IPS-NIHi11 (cell line): ENCODE data around the gene UFD1.

Experiments
- DNase-seq: peaks from one replicate; pipeline ENCODE4 v3.0.0; 2012; ENCODE audit warnings: mixed read lengths, low spot score

Gene UFD1, protein sequence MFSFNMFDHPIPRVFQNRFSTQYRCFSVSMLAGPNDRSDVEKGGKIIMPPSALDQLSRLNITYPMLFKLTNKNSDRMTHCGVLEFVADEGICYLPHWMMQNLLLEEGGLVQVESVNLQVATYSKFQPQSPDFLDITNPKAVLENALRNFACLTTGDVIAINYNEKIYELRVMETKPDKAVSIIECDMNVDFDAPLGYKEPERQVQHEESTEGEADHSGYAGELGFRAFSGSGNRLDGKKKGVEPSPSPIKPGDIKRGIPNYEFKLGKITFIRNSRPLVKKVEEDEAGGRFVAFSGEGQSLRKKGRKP

DNA sequence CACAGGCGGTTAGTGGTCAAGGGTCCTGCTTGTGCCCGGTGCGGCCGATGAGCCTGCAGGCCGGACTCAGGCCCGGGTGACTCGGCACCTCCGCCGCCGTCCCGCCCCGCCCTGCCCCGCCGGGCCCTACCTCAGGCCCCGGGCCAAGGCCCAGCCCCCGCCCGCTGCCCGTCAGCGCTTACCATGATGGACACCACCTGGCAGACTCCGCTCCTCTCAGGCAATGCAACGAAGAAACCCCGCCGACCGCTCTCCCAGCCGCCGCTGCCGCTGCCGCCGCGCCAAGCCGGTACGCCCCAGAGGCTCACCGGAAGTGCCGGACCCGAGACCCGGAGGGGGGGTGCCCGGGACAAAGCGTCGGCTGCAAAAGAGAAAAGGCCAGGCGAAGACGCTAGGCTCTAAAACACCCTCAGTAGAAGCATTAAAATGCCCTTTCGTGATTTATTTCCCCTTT, at the start of gene UFD1:
TSS of gene UFD1 (minus strand) at position 293 of the 454 bp plus-strand sequence. CDS start at position 185, 108 bp downstream.
- DNase-seq, result peak; percentile 86

DNA sequence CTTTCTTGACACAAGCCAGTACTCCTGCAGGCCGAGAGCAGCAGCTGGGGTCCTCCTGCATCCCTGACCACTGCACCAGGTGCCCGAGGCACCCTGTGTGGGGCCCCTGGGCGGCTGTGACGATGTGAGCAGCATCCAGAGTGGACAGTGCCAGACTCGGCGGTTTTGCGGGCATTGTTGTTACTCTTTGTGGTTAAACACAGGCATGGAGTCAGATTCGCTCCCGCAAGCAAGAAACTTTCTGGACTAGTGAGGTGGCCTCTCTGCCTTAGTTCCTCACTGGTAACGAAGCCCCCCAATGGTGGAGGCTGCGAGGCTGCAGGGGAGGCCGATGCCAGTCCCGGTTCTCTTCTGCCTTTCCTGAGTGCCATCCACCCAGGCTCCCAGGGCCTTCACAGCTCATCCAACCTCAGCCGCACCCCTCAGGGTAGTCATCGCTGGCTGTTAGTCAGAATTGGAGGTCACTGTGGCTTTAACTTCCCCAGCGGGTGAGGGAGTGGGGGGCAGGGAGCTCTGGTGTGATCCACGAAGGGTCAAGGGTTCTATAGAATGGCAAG, 48.9 kb upstream of the UFD1 start:
- DNase-seq, result no peak

DNA sequence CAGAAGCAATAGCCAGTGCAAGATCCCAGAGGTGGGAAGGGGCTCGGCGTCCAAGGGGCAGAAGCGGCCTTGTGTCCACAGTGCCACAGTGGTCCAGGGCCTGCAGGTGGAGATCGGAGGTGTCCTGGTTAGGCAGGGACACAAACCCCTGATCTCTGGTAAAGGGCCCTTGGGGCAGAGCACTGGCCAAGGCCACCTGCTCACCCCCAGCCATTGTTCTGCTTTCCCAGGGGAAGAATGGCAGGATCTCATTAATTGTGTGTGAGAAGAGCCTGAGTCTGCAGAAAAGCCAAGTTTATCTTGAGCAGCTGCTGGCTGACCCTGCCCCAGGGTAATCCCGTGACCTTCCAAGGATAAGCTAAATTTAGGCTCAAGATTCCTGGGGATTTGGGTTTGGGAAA, 48.3 kb upstream of the UFD1 start:
- DNase-seq, result no peak

DNA sequence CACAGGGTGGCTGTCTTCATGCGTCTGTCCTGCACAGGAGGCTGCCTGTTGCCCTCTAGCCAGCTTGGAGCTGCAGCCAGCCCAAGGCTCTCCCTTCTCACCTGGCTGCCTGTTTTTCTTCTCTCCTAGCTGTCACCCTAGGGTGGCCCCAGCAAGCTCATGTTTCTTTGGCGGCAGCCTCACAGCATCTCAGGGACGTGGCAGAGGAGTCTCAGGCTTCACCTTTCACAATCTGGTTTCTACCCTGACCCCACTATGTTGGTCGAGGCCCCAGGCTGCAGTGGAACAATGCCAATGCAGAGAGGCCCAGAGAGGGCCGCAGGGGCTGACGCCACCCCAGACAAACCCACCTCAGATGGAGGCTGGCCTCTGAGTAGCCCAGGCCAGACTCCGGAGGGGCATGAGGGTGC, 47.7 kb upstream of the UFD1 start:
- no peak for DNase-seq

DNA sequence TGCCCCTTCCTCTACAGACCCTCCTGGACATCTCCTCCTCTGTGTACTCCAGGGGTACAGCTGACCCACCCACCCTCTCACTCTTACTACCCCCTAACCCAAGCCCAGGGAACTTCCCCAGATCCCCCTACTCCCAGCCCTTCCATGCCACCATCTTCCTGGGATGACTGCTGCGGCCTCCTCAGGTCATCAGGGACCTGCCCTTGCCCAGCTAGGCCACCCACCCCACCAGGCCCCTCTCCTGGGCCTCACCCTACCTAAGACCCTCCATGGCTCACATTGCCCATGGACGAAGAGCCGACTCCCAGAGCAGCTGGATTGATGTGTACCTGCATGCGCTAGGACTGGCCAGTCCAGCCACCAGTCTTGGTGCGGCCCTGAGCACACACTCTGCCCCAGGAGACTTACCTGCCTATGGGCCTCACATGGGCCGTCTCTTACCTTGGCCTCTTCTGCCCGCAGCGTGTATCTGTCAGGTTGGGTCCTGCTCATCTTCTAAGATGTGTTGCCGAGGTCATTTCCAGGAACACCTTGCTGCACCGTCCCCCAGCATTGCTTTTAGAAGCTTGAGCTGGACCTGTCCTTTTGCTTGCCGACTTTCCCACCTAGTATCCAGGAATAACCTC, 47.2 kb upstream of the UFD1 start:
- DNase-seq, result no peak

DNA sequence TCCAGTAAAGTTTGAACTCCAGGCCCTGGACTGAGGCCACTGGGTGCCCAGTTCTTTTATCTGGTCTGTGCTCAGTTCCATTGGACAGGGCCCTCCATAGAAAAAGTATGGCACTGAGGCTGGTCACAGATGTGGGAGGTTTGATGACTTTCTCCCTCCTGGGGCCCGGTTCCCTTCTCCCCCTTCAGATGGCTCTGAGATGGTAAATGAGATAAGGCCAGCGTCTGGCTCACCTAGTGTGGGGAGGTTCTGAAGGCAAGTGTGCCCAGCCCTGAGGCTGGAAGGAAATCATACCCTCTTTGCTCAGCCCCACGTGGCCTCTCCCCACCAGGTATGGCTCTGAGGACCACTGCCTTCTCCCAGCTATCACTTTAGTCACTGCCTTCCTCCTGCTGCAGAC, 46.7 kb upstream of the UFD1 start:
- DNase-seq, result no peak

DNA sequence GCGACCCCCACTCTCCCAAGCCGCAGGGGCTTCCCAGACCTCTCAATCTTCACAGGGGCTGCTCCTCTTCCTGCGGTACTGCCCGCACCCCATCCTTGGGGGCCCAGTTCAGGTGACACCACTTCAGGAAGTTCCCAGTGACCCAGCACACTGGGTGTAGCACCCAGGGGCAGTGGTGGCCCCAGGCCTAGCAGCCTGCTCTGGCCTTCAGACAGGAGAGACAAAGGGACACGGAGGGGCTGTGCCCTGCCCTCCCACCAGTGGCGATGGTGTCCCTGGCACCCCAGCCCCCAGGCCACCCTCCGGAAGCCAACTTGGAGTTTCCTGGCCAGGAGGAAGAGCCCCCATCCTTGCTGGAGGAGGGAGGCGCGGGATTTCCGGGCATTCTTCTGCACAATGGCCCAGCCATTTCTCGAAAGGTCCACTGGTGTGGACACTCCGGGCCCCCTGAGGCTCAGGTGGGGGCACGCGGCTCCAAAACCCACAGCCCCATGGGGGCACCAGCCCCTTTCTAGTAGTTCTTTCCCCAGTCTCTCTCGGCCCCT, 46.2 kb upstream of the UFD1 start:
- no peak for DNase-seq

DNA sequence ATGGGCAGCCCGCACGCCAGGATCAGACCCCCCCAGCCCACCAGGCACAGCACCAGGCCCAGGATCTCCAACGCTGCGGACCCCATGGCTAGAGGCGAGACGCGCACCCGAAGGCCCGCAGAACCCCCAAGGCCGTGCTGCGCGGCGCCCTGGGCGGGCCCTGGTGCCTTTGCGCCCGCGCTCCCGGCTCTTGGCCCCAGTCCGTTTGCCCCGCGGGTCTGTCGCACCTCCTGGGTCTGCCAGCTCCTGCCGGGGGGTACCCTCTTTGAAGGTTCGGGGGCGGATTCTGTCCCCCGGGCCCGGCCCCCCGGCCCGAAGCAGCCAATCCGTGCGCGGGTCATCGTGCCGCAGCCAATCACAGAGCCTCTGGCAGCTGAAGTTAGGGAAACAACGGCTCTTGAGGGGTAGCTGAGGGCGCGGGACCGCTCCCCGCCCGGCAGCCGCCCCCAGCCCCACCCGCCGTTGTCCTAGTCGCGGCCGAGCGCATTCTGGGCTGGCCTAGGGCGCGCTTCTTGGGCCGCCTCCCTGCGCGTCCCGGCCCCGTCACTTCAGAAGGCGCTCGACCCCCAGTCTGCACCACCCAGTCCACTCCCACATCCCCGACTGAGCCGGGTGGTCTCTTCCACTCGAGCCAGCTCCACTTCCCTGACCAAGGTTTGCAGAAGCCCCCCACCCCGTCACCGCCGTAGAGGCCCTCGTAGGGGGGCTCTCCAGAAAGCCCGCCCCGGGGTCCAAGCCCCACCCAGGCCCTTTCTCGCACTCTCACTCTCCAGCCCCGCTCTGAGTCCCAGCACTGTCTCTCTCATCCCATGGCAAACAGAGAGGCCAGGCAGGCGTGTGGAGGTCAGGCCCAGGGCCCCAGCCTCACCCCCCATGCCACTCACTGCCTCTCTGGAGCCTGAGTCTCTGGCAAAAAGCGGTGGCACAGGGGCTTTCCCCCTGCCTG, 45.5 kb upstream of the UFD1 start, which contains the start of gene CLDN5:
TSS of gene CLDN5 (minus strand) at position 241 of the 946 bp plus-strand sequence. CDS start at position 86, 155 bp downstream.
- peak; percentile 90 for DNase-seq

DNA sequence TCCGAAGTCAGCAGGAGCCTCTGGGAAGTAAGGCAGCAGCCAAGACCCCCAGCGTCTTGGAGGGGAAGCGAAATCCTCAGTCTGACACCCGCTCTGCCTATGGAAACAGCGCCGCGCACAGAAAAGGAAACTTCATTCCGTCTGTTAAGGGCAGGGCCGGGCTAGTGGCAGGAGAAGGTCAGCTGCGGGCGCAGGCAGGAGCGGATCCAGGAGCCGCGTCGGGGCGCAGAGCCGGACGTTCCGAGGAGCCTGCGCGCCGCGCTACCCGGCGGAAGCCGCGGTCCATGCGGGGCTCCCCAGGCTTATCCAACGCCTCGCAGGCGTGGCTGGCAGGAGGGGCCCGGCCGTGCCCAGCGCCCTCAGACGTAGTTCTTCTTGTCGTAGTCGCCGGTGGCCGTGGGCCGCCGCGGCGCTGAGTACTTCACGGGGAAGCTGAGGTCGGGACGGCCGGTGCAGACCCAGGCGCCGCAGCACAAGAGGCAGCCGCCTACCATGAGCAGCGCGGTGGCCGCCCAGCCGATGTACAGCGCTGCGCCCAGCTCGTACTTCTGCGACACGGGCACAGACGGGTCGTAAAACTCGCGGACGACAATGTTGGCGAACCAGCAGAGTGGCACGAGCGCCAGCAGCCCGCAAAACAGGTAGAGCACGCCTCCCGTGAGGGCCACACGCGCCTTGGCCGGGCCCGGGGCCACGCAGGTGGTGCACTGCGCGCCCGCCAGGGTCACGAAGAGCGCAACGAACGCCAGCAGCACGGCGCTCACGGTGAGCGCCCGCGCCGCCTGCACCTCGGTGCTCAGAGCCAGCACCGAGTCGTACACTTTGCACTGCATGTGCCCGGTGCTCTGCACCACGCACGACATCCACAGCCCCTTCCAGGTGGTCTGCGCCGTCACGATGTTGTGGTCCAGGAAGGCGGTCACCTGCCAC, 44.5 kb upstream of the UFD1 start:
- DNase-seq, result peak; percentile 76

DNA sequence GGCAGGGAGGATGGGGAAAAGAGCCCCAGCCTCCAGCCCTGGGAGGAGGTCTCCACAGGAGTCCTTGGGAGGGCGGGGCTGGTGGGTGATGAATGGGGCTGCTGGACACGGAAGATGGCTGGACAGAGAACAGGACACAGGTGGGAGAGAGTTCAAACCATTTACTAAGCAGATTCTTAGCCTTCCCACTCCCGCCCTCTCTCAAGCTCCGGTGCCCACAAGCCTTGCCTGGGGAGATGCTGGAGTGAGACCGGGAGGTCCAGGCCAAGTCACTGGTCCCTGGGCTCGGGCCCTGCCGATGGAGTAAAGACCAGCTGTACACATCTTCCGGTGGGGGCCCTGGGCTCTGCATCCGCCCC, 43.9 kb upstream of the UFD1 start:
- DNase-seq, result no peak

DNA sequence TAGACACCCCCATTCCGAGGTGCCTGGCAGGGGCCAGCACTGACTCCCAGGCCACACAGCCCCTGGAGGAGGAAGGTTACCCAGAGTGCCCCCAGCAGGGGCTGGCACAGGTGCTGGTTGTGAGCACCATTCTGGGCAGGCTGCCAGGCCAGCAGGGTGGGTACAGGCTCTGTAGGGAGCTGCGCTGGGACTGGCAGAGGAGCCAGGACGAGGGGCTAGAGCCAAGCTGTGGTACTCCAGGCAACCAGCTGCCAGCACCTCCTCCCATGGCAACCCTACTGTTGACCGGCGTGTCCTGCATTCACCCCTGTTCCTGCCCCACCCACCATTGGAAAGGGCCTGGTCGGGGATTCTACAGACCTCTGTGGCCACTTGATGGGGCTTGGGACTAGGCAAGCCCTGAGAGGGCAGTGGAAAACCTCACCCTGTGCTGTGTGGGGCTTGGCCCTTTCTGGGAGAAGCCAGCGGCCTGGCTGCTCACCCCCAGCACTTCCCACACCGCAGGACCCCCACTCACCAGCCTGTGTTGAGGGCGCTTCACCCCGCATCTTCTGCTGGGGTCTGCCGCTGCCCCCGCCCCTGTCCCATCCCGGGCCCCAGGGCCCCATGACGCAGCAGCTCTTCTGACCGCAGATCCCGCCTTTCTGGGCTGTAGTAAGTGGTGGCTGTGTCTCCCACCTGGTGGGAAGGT, 43.3 kb upstream of the UFD1 start:
- peak; percentile 40 for DNase-seq

DNA sequence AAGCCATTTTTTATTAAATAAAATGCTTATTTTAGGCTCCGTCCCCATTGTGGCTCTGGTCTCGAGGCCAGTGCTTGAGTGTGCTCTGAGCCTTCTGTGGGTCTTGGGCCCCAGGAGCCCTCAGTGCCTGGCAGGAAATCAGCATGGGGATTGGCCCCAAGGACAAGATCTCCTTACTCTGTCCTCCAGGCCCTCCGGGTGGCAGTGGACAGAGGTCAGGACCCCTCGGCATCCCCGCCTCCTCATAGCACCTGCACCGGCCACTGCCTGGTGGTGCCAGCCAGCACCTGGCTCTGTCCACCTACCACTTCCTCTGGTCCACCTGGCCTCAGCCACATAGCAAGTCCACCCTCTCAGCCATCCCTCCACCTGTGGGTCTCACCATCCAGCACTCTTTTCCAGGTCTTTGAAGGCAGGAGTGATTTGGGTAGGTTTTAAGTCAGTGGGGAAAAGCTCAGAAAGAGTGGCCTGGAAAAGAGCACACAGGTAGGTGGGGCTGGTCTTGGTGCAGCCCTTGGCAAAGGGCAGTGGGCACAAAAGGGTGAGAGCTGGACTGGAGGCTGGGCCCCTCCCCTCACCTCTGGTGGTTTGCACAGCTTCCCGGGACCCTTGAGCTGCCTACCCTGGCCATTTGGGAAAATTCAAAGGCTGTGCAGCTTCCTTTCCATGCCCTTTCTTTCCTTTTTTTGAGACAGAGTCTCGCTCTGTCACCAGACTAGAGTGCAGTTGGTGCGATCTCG, 41.7 kb upstream of the UFD1 start:
- peak; percentile 2 for DNase-seq

DNA sequence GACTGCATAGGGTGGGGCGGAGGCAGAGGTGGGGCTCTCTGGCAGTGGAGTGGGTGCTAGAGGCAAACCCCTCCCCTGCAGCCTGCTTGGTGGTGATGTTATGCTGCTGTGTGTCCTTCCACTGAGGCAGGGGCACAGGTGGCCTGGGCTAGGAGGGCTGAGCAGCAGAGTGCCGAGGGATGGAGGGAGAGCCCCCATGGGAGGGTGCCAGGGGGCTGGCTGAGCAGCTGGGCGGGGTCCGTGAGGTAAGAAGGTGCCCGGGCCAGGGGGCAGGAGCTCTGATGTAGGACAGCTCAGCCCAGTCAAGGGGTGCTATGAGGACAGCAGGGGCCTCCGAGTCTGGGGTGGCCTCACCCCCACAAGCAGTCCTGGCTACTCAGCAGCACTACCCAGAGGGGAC, 41.0 kb upstream of the UFD1 start:
- DNase-seq, result no peak

DNA sequence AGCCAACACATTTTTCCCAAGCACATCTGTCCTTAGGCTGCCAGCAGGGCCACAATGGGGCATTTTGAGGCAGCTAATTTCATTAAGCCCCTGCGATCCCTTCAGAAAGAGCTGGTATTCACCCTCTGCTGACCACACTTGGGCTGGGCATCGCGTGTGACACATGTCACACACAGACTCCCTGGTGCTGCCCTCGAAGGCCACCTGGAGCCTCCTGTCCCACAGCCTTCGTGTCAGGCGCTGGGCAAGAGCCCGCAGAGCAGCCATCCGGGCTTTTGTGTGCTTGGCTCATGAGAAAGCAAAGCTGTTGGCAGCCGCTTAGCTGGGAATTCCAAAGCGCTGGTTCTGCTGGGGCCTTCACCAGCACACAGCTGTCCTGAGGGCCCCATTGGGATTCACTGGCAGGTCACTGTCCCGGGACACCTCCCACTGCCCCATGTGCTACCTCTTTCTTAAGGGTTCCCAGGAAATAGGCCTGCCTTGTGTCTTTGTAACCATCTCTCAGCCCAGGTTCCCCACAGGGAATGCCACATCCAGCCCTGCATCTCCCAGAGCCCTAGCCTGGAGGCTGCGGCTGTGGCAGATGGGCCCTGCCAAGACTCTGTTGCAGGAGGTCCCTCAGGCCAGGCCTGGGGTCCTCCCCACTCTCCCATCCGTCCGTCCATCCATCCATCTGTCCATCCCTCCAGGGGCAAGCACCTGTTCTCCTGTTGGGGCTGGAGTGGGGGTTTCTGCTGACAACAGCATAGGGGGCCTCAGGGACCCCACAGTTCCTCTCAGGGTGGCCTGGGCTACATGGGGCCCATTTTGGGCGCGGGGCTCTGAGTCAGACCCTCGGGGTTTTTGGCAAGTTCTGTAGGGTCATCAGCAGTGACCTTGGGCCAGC, 40.3 kb upstream of the UFD1 start:
- no peak for DNase-seq

DNA sequence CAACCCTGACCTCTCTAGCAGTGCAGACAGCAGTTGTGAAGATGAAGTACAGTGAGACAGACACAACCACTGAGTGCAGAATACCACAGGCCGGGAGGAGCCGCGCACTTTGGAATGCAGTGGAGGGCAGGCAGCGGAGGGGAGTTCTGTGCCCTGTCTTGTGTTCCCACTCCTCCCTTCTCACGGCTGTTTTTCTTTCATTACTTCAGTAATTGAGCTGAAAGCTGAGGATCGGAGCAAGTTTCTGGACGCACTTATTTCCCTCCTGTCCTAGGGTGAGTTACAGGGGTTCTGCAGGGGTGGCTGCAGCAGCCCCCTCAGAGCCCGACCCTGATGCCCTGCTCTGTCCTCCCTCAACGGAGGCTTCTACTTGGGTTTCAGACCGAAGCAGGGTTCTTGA, 39.6 kb upstream of the UFD1 start:
- DNase-seq, result no peak

DNA sequence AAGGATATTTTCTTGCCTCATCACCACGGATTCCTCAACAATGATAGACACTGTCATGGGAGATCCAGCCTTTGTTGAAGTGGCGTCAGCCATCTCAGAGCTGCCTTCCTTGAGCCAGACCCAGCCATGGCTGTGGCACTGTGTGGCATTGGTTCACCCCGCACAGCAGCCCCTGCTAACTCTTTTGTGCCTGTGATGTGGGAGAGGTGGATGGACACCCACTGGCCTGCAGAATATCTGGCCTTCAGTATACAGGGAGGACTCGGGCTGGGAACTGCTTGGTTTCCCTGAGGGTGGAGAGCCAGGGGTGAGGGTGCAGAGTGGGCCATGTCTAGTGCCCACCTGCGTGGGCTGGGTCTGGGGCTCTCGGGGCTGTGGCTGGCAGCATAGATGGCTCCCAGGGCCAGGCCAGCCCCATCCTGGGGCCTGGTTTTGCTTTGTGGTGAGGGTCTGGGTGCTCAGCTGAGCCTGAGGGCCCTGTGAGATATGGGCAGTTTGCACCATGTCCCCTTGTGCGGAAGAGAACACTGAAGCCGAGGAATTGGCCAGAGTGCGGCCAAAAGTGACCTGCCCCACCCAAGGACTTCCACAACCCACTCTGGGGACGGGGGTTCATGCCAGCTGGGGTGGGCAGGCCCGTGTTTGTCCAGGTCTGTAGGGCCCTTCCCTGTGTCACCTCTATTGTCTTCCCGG, 39.1 kb upstream of the UFD1 start:
- no peak for DNase-seq

DNA sequence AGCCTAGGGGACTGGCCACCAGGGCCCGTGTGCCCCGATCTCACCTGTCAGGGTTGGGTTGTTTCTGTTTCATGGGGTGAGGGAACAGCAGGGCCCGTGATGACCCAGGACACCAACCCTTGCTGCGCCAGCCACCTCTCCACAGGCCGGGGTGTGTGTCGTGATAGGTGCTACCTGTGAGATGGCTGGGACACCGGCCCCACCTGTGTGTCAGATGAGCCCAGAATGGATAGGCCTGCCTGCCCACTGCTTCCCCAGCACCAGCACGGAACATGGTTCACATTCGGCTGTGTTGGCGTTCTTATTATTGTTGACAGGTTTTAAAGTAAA, 38.1 kb upstream of the UFD1 start:
- no peak for DNase-seq
